NCI-H2081 treated with DMSO at 0.1 percent for 48 hours (cell line): ENCODE data around the gene LAMTOR4.

ENCODE experiments used
- DNase-seq: peaks from one replicate; lab custom pipeline; 2025; lab: John Stamatoyannopoulos, UW

LAMTOR4 gene

DNA sequence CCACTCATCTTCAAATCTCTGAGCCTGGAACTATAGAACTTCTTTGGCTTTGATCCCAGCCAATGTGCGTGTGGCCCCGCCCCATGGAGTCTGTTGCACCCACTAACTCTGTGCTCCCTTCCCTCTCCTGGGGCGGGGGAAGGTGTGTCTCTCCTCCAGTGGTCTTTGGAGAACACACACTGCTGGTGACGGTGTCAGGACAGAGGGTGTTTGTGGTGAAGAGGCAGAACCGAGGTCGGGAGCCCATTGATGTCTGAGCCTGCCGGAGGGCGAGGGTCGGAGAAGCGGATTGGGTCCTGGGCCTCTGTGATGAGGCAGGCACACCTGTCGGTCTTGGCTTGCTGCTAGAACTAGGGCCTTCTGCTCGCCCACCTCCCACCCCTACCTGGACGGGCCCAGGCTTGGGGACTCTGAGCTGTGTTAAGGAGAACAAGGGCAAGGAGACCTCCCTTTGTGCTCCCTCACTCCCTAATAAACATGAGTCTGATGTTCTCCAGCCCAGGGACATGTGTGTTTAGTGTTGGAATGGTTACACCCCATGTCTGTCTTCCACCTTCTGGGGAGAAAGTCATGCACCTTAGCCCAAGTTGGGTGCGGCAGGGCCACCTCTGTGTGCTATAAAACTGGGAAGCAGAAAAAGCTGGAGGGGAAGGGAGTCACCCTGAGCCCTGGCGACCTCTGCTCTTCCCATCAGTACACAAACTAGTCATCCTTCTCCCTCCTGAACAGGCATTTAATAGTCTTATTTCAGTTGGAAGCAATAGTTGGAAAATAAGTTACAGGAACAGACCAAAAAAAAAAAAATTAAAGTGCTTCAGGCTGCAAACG is 5.2 kb downstream of the LAMTOR4 start:
- DNase-seq: no peak

DNA sequence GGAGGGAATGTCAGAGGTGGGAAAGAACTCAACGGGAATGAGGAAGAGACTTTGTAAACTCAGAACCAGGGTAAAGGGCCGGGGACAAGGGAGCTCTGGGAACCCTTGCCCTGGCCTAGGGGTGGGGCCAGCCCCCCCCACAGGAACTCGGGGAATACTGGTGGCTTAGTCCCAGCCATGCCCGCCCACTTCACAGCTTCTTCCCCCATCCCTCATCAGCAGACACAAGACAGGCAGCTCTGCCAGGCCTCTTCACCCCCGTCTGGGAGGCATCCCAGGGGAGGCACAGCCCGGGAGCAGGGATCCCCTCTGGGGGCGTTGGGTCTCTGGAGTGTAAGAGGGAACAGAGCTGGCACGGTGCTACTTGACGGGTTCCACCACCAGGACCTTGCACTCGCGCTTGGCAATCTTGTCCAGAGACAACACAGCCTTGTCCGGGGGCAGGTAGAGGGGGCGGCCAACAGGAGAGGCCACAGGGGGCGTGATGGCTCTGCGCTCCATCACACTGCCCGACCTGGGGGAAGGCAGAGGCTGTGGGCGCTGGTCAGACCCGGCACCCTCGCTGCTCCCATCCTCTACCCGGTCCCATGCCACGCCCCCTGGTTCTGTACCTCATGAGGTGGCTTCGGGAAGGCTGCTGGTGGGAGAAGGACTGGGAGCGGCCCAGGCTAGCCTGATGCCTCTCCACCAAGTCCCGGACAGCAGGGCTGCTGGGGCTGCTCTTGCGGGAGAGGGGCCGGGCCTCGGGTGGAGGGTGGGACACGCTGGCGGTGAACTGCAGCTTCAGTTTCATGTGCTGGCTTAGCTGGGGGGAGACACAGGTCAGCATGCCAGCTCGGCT is 6.2 kb downstream of the LAMTOR4 start:
- DNase-seq: no peak

DNA sequence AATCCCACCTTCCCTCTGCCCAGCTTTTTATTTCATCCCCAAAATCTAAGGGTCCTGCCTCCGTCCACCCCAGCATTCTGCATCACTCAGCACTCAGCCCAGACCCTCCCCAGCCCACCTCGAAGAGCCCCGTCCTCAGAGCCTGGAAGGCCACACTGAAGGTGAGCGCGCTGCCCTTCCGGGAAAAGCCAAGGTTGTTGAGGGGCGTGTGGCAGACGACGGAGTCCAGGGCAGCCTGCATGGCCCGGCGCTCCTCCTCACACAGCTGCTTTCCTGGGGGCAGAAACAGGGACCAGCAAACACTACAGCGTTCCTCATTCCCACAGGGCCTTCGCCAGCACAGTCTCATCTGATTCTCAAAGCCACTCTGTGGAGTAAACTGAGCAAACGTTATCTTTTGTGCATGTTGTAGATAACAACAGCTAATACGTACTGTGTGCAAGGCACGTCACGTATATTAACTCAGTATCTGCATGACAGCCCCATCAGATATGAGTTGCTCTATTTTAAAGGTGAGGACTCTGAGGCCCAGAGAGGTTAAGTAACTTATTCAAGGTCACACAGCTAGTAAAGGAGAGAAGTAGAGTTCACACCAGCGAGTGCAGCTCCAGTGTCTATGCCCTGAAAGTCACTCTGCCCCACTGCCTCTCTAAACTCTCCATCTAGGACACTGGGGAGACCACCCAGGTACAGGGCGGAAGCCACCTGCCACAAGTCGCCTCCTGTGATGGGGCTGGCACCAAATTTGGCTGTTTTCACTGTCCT is 7.0 kb downstream of the LAMTOR4 start:
- DNase-seq: no peak

DNA sequence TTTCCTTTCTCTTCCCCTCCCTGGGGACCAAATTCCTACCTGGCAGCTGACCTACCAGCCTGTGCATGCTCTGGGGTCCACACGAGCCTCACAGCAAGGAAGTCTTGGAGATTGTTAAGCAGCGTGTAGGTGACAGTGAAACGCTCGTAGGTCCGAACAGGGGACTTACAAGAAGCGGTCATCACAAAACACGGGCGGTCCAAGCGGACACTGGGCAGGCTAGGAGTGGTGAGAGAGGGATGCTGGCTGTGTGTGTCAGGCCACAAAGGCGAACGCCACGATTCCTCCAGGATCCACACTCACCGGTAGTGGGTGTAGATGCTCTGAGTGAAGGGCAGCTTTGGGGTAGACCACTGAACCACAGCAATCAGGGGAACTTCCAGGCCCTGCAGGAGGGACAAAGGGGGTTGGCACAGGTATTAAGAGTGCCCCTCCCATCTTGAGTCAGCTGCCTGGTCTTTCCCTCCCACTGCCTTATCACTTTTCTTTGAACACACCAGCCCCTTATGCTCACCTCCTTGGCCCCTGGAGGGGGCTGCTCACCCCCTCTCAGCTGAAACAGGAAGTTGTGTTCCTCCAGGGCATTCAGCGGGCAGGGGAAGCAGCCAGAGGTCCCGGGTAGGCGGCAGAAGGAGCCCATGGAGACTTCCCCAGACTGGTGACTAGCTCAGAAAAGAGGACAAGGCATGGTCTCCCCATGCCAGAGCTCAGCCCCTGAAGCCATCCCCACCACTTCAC is 7.8 kb downstream of the LAMTOR4 start:
- DNase-seq: no peak

DNA sequence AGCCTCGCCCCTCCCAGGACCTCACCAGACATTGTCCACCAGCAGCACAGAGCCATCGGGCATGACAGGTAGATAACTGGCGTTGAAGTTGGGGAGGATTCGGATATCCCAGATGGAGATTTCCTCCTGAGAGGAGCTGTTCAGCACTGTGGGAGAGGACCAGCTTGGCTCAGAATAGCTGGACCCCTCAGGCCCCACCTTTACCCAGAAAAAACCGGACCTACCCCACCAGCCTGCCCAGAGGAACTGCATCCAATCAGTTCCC is 8.3 kb downstream of the LAMTOR4 start:
- DNase-seq: no peak

DNA sequence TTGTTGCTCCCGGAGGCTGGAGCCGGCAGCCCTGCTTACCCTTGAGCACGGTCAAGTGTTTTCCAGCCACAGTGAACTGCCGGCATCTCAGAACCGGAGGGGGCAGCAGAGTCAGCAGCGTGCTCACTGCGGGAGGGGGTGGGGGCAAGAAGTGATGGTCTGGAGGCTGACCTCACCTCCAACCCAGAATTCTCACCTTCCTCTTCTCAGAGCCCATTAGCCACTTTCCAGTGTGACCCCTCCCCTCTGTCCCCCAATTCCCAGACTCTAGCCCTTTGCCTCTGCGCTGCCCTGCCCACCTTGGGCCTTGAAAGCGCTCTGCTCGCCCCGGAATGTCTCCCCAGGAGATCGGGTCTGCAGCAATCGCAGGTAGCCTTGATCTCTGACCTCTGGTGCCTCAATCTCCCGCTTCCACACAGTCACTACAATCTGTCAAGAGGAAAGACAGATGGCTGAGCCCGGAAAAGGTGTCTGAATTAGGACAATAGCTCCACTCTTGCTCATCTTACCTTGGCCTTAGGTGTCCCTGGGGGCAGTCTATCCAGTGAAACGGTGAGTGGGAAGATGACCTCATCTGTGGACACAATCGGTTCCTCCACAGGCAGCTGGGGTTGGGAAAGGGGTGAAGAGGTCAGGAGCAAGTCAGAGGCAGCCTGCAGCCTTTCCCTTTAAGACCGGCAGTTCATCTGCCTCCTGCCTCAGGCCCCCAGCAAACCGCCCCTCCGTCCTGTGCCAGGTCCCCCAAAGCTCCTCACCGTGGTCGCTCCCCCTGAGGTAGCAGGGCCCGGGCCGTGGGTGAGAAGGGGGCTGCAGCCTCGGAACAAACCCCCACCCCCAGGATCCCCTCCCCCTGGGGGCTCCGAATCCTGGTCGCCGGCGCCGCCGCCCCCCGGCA is 8.9 kb downstream of the LAMTOR4 start:
- no peak for DNase-seq

DNA sequence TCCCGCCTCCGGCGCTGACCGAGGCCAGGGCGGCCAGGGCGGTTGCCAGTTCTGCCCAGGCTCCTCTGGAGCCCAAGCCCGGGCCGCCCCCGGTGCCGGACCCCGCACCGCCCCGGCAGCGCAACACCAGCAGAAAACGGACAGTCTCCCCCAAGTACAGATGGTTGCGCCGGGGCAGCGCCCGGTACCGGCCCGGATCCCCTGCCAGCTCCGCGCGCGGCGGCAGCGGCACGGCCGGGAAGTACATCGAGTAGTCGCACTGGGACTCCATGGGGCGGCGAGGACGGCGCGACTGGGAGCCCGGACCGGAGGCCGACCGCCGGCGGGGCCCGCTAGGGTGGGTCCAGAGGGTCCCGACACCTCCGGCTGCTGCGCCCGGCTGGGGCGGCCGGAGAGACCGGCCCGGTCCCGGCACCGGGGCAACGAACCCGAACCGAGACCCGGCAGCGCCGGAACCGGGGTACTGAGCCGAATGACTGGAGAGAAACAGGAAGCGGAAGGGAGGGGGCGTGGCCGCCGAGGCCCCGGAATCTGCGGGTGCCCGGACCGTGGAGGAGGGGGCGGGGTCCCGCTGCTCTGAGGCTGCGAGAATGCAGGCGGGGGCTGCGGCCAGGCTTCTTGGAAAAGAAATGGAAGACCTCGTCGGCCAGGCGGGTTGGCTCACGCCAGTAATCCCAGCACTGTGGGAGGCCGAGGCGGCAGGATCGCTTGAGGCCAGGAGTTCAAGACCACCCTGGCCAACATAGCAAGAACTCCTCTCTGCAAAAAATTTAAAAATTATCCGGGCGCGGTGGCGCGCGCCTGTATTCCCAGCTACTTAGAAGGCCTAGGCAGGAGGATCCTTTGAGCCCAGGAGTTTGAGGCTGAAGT is 9.7 kb downstream of the LAMTOR4 start, which contains the start of gene TRAPPC14:
Gene TRAPPC14 (minus strand): TSS at position 495 of the 870 bp plus-strand sequence. CDS start 224 bp downstream, at position 271.
- no peak for DNase-seq

DNA sequence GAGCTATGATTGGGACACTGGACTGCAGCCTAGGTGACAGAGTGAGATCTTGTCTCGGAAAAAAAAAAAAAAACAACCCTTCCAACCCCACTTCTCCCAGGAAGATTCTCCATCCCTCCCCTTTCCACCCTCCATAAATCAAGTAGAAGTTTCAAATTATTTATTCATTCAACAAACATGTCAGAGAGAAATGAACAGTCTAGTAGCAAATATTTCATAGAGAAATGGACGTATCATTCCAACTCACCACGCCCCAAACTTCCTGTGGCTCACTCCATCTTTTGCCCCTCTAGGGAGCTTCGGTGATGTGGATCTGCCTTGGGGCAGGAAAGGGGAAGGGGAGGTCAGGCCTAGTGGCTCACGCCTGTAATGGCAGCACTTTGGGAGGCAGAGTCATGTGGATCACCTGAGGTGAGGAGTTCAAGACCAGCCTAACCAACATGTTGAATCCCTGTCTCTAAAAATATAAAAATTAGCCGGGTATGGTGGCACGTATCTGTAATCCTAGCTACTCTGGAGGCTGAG is 10.4 kb downstream of the LAMTOR4 start:
- DNase-seq: no peak

DNA sequence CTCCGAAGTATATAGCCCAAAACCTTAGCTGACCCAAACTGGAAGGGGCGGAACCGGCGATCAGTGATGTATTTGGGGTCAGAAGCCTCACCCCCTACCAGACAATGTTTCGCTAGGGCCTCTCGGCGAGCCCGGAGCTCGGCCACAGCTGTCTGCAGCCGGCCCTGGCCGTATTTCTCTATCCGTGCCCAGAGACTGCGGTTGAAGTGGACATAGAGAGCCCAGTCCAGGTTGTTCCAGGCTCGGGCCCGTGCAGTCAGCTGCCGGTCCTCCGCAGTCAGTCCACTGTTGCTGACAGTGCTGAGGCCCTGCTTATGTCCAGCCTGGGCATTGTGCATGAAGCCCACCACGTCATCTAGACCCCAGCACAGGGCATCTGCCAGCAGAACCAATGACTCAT is 11.3 kb downstream of the LAMTOR4 start:
- DNase-seq: no peak

DNA sequence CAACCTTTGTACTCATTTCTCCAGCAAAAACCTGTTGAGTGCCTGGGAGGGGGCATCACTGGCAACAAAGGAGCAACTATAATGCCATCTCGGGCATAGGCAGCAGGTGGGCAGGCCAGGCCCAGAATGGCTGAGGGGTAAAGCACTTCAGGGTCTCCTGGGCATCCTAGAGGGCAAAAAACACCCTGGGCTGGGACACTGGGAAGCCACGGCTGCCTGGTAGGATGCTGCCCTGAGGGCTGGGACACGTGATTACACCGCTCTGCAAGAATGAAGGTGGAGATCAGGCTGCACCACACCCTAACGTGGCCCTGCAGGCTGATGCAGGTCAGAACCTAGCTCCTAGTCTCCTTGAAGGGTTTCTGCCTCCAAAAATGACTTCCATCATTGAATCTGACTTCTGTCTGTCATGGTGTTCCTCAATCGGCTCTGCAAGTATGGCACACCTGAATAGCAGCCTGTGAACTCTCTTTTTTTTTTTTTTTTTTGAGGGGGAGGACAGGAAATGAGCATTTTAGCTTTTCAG is 14.4 kb downstream of the LAMTOR4 start:
- DNase-seq: no peak

DNA sequence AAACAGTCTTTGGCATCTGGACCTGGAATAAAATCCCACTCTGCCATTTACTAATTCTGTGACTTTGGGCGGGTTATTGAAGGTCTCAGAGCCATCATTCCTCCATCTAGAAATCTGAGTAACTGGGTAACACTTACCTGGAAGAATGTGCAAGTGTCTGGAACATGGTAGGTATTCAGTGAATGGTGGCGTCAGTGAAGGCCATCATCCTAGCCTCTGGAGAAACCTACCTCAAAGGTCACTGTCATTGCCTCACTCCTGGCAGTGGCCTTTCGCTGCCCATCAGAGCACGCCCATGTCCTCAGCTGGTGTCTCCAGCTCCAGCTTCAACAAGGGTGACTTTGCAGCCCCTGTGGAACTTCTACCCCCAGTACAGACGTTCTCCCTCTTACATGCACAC is 15.2 kb downstream of the LAMTOR4 start:
- DNase-seq: no peak

DNA sequence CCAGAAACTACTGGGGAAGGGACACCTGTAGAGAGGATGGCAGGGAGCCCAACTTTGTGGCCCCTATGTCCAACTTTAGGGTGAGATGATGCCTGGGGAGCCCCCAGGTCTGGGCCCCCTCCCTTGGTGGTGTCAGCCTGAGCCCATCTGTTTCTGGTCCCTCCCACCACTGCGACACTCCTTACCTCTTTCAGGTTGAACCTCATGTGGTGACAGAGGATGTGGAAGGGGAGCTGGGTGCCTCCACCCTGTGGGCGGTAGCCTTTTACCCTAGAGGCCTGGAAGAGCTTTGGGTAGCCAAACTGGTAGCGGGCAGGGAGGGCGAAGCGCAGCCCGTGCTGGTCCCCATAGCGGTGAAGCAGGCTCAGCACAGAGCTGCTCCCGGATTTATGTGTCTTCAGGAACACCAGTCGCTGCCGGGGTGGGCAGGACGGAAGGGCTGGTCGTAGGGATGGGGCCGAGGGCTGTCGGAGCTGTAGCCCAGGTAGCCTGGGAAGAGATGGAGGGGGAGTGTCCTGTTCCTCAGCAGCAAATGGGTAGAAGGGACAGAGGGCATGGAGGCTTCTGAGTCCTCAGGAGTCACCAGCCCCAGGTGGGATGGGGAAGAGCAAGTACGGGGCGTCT is 17.7 kb downstream of the LAMTOR4 start:
- DNase-seq: no peak

DNA sequence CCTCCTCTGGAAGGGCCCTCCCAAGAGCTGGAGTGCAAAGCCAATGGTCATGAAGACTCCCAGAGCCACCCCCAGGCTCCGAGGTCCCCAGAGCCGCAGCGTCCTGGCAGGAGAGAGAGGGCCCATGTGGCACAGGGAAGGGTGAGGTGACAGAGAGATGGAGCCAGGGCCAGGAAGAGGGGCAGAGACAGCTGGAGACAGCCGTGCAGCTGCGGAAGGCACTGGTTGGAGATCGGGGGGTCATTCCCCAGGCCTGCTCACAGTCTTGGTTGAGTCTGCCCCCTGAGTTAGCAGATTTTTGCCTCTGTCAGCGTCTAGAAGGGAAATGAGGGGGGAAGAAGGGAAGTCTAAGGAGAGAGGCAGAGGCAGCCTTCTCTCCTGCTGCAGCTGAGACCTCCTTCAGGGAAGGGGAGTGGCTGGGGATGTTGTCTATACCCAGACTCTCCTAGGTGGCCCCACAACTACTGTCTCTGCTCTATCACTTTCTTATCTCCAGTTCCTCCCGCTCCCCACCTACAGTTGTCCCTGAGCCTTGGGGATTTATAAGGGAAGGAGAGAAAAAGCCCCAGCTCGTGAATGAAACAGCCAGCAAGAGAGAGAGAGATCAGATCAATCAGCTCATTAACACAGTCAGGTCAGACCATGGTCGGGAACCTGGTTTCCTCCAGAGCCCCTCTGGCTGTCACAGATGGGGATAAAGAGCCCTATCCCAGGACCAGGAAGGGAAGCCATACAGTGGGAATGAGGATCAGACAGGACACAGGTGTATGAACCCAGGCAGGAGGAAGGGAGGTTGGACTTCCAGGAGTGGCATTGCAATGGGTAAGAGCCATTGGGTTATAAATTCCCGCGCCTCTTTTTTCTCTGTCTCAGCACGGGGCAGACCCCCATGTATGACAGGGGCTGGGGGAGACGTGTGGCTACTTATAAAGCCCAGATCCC is 18.5 kb downstream of the LAMTOR4 start:
- DNase-seq: no peak

DNA sequence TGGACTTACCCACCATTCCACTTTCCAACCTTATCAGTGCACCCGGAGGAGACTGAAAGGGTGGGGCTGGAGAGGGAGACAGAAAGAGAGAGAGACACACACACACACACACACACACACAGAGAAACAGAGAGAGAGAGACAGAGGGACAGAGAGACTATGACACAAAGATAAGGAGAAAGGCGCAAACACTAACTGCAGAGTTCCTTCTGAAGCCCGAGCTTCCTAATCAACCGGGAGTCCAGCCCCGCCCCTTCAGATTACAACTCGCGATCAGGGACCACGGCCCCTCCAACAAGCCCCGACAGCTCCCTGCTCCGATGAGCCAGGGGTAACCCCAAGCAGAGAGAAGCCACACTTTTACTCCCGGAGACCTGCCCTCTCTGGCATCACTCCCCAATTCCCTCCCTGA is 19.2 kb downstream of the LAMTOR4 start:
- DNase-seq: no peak

DNA sequence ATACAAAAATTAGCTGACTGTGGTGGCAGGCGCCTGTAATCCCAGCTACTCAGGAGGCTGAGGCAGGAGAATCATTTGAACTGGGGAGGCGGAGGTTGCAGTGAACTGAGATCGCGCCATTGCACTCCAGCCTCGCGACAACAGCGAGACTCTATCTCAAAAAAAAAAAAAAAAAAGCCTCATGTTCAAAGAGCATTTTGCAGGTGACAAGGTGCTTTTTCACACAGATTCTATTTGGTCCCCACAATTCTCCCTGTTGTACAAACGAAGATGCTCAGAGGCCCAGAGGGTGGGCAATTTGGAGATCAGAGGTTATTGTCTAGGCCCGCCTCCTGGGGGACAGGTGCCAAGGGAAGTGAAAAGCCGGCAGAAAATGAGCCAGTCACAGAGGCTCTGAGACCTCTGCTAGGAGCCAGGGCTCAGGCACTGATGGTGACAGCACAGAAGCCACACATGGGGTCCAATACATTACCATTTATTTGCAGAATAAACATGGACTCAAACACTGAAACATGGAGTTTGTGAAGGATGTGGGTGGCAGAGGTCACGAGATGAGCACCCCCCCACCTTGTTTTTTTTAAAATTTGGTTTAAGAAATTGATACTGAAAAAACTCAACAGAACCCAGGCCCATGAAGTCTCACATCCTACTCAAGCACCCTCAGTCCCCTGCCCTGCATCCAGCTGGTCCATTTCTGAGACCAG is 20.6 kb downstream of the LAMTOR4 start:
- DNase-seq: no peak

DNA sequence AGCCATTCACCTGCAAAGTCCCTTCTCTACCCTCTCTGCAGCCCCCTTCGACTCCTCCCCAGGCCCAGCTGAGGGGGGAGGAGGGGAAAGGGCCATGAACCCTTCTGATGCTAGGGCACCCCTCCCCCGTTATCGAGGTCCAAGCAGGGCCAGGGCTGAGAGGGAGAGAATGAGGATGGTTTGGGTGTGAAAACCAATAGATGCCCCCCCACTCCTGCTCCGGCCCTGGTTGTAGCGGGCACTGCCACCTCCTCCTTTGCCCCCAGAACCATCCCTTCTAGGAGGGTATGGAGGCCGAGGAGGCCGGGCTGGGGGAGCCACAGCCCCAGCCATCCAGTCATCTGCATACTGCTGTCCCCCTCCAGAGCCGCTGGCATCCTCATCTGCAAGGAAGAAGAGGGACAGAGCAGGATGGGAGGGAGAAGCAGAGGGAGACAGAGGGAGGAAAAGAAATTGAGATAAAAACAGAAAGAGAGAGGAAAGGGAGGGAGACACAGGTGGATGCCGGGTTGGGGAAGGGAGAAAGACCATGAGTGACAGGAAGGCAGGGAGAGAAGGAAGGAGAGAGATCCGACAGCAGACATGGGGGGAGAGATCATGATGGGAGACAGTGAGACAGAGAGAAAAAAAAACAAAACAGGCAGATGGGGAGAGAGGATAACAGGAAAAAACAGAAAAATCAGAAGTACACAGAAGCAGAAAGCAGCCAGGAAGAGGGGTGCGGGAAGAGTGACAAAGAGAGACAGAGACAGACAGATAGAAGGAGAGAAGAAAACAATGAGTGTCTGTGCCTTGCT is 21.6 kb downstream of the LAMTOR4 start:
- no peak for DNase-seq
